NCI-H1436 treated with DMSO at 0.1 percent for 48 hours (cell line): ENCODE results near the gene KRCC1.
"Not testable (repeated sequence)": the region's sequence is repeated elsewhere in the genome, so short reads cannot be mapped to it uniquely, and the experiment has no call there.

Source experiments
- DNase-seq: peaks from one replicate; lab custom pipeline; 2025; lab: John Stamatoyannopoulos, UW

The KRCC1 gene

DNA sequence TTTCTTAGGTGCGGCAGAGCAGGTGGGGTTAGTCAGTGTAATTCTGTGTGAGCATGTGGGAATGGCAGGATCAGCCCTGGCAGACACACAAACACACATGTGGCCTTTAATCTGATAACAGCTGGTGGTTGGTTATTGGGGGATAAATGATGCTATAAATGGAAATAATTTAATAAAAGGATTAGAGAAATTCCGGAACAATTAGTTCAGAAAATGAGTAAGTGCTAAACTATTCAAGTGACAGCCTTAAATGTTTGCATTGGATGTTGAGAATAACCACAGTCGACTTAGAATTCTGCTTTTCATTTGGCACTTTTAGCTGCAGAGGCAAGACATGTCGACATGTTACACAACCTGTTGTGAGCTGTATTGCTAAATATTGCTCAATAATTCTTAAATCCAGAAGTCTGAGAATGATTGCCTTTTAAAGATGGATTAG, 19.3 kb upstream of the KRCC1 start:
- no peak for DNase-seq

DNA sequence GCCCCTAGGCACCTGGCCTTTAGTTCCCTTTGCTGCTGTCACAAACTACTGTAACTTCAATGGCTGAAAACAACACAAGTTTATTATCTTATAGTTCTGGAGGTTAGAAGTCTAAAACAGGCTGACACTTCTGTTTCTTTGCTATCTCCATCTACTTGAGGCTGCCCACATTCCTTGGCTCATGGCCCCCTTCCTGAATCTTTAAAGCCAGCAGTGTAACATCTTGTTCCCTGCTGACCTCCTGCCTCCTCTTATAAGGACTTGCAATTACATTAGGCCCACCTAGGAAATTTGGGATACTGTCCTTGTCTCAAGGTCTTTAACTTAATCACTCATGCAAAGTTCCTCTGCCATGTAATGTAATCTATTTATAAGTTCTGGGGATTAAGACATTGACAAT, 18.6 kb upstream of the KRCC1 start:
- no peak for DNase-seq

DNA sequence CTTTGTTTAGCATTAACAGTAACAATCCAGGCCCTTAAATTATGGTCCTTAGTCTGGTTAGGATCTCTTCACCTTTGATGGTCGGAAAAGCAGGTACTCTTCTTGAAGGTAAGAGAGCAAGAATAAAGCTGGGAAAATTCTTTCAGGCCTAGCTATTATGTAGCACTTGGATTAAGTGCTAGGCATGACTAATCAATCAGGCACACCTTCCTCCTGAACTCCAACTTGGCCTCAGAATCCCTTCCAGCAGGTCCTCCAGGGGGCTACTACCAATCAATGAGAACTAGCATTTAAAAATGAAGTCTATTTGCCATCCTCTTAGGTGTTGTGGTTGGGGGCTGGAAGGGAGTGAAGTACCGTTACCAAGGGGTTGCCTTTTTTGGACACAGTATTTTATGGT, 15.8 kb upstream of the KRCC1 start:
- DNase-seq = no peak

GRCh38 chr2:88070055-88070454, 14.5 kb upstream of the KRCC1 start:
- DNase-seq = no peak

GRCh38 chr2:88069117-88069516, 13.5 kb upstream of the KRCC1 start:
- DNase-seq = no peak

DNA sequence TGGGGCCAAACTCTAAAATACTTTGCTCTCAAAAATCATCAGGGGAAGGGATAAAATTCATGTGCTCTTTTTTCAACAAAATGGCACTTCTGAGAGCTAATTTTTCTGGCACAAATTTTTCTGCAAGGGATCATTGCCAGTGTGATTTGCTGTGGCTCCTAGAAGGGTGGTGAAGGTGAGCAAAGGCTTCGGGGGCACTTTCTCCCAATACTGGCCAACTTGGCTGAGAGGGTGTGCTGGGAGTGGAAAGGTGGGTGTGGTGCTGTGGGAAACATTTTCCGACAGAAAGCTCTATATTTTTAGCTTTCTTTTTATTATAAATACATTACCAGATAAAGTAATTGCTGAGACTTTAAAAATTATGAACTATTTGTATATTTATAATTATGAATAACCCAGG, 12.5 kb upstream of the KRCC1 start:
- no peak for DNase-seq

DNA sequence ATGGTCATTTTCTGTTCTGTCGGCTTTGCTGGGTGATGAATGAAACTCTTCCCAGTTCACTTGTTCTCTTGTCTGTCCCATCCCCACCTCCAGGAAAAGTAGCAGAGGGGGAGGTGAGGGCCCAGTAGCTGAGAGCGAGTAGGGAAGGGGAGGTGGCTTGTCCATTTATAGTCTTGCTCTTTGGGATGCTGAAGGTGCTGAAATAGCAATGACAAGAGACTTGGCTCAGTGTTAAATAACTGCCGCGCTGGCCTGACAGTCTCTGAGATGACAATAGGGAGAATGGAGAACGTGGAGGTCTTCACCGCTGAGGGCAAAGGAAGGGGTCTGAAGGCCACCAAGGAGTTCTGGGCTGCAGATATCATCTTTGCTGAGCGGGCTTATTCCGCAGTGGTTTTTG, 12.0 kb upstream of the KRCC1 start, which contains the start of gene SMYD1:
TSS of gene SMYD1 (plus strand) at position 228 of the 400 bp plus-strand sequence. CDS start at position 268, 40 bp downstream.
- DNase-seq = no peak

- no peak for DNase-seq
These were observed 11.6 kb upstream of the KRCC1 start for GRCh38 chr2:88067189-88067588.

- DNase-seq = no peak
These were observed 11.0 kb upstream of the KRCC1 start for GRCh38 chr2:88066543-88066942.

DNA sequence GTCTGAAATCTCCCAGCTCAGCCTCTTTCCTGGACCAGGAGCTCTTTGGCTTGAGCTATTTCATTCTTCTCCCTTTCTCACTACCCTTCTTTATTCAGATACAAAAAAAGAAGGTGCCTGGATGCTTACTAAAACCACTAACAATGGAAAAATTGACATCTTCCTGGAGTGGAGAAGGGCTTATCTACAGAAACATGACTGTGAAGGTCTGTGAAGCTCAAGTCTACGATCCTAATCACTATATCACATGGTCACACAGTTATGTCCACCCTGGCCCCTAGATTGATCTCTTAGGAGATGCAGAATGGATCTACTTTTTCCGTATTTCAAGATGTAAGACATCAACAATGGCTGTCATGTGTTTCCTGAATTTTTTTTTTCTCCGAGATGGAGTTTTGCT, 5.7 kb upstream of the KRCC1 start:
- DNase-seq = no peak

DNA sequence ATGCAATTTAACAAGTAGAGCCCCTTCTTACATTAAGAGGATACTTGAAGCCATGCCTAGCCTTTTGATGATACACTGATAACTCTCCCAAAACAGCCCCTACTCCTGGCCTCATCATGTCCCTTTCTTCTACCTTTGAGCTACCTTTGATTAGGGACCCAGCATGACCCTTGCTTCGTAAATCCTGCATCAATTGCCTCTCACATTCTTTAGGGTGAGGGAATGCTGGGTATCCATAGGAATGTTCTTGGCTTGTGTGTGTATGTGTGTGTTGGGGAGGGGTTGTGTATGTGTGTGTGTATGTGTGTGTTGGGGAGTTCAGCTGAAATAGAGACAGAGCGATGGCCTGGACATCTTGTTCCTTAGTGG, 5.3 kb upstream of the KRCC1 start:
- no peak for DNase-seq

DNA sequence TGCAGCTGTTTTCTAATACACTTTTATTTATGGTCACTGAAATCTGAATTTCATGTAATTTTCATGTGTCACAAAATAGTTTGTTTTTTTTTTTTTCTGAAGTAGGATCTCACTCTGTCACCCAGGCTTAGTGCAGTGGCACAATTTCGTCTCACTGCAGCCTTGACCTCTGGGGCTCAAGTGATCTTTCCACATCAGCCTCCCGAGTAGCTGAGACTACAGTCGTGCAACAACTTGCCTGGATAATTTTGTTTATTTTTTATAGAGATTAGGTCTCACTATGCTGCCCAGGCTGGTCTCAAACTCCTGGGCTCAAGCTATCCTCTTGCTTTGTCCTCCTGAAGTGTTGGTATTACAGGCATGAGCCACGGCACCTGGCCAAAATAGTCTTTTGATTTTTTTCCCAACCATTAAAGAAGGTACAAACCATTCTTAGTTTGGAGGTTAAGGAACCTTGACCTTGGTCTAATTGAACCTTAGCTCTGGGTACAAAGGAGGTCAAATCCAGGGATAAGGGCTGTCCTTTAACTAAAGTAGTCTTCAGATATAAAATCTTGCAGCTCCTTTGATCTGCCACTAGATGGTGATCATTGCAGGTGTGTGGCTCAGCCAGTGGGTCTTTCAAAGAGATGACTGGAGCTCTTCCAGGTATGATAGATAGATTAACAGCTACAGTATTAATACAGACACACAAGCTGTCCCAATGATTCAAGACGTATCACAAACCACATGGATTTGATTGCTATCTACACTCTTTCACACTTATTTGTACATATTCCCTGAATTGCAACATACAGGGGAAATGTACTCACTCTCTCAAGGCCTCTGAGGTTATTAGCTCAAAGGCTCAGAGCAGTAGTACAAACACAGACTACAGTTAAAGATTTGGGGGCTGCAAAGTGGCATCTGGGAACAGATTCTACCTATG, 4.7 kb upstream of the KRCC1 start:
- peak; percentile 17 for DNase-seq

DNA sequence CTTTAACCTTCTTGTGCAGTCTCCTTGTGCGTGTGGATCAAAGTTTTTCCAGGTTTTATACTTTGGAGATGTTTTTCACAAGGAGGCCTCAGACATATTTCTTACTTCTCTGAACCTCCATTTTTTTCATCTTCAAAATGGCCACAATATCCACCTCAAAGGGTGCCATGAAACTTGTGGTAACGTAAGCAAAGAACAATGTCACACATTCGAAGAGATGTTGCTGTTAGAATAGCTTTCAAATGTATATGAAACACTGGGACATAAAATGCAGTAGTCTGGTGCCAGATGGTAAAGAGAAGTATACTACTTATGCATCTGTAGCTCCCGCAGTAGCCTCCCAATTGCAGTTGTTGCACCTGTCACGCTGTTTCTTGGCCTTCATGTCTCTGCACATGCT, 2.6 kb upstream of the KRCC1 start:
- no peak for DNase-seq

DNA sequence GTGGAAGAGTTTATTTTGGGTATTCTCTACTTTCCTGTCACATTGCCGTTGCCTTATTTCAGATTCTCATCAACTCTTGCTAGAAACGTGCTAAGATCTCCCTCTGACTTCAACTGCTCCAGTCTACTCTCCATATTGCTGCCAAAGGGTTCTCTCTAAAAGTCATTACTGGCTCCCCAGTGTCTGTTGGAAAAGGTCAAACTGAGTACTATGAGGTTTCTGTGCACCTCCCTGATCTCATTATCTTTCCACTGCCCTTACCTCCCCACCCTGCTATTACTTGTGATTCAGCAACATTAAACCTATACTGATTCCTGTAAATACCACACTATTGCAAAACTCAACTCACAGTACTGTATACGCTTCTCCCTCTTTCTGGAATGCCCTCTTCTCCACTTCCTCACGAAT, 1.9 kb upstream of the KRCC1 start:
- no peak for DNase-seq

DNA sequence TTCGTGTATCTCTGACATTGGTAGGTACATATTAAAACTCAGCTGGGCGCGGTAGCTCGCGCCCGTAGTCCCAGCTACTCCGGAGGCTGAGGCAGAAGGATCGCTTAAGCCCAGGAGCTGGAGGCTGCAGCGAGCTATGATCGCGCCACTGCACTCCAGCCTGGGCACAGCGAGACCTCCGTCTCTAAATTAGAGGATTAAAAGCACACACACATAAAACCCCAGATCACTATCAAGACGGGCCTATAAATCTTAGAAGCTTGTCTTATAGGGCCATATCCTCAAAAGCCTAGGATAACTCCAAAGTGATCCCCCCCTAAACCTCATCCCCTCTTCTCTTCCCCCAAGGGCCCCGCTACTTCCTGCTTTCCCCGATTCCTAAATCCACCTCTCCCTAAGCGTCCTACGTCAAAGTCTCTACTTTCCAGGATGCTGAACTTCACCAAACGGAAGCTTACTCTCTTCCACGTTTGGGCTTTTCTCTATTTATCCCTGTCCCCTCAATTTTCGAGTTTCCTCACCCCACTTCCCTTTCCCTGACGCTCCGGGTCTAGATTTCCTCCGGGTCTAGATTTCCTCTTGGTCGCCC, 707 bp downstream of the KRCC1 start:
- no peak for DNase-seq

- no peak for DNase-seq
These were observed 1.4 kb downstream of the KRCC1 start for GRCh38 chr2:88053934-88054781.

- no peak for DNase-seq
These were observed 2.3 kb downstream of the KRCC1 start for GRCh38 chr2:88053296-88053695.

GRCh38 chr2:88051792-88052191, 3.8 kb downstream of the KRCC1 start:
- DNase-seq = no peak

- DNase-seq = no peak
These were observed 6.0 kb downstream of the KRCC1 start for GRCh38 chr2:88049622-88050021.

GRCh38 chr2:88048541-88048940, 7.0 kb downstream of the KRCC1 start:
- no peak for DNase-seq

- DNase-seq = not testable (repeated sequence)
These were observed 10.0 kb downstream of the KRCC1 start for GRCh38 chr2:88045561-88045960.

DNA sequence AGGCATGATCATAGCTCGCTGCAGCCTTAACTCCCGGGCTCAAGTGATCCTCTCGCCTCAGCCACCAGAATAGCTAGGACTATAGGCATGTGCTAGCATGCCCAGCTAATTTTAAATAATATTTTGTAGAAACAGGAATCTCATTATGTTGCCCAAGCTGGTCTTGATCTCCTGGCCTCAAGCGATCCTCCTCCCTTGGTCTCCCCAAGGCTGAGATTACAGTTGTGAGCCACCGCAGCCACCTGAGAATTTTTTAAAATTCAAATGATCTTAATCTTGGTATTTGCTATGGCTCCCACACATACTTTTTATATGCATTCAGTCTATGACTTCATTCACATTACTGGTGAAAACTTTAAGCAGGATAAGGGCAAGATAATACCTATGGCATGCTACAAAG, 13.1 kb downstream of the KRCC1 start:
- DNase-seq = no peak
